22Rv1 (cell line): ENCODE results near the gene NOTCH1.

Experiments
- H3K27ac ChIP-seq: fragments of 450-650 bp; 2 replicates; pipeline ENCODE4 v1.5.1; 2017
- ZFX ChIP-seq: fragments of 450-650 bp; IDR thresholded peaks from 2 replicates; pipeline ENCODE4 v1.6.1; 2017; ENCODE audit warnings: antibody characterized with exemption, borderline replicate concordance
- TF ChIP-seq, protein P1 (sequence below): fragments of 450-650 bp; IDR thresholded peaks from 2 replicates; pipeline ENCODE4 v1.5.1; 2017; ENCODE audit warnings: mild to moderate bottlenecking

Gene NOTCH1

DNA sequence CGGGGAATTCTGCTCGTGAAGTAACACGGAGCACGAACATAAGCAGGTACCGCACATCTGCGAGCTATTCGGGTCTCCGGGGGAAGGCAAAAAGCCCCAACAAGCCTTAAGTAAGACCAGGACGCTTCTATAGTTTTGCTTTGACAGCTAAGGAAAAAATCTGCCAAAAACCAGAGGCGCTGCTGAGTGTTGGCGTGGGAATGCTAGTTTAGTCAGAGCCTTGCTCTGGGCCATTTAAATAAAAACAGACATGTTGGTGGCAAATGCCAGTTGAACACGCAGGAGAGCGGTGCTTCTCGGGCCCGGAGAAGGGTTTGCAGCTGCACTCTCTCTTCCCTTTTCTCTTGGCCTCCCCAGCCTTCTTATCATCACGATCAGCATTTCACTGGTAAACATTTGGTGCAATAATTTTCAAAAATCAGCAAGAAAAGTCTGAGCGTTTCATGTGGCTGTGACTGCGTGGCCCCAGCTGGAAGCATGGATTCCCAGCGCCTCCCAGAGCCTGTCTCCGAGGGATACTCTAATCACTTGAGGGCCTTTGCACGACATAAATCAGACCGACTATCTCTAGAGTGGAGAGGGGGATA lies 6.4 kb upstream of the NOTCH1 start:
- no peak overlapping the region for H3K27ac ChIP-seq
- TF ChIP-seq, protein P1, sequence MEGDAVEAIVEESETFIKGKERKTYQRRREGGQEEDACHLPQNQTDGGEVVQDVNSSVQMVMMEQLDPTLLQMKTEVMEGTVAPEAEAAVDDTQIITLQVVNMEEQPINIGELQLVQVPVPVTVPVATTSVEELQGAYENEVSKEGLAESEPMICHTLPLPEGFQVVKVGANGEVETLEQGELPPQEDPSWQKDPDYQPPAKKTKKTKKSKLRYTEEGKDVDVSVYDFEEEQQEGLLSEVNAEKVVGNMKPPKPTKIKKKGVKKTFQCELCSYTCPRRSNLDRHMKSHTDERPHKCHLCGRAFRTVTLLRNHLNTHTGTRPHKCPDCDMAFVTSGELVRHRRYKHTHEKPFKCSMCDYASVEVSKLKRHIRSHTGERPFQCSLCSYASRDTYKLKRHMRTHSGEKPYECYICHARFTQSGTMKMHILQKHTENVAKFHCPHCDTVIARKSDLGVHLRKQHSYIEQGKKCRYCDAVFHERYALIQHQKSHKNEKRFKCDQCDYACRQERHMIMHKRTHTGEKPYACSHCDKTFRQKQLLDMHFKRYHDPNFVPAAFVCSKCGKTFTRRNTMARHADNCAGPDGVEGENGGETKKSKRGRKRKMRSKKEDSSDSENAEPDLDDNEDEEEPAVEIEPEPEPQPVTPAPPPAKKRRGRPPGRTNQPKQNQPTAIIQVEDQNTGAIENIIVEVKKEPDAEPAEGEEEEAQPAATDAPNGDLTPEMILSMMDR = no peak
- TF ChIP-seq ZFX = no peak

DNA sequence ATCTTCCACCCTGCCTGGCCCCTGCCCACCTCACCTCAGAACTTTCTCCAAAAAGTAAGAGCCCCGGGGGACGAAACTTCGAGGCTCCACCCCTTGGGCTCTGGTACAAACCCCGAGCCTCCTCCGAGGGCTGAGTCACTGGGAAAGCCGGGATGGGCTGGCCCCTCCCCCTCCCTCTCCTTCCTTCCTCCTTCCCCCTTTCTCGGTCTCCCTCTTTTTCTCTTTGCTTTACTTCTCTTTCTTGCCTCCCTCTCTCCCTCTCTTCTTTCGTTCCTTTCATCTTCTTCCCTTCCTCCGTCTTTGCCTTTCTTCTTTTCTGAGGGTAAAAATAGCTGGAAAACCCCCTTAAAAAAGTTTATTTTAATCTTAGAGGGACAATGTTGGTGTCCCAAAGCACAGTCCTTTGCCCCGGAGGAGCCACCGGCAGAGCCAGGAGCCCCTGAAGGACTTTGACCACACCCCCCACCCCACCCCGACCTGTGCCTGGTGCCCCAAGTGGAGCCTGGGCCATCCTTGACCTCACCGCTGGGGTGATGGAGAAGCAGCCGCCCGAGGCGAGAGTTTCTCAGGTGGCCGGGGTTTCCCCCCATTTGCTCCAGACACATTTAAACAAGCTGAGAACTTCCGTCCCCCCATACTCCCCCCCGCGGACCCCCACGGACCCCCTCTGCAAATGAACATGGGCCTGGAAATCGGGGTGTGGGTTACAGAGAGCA lies 5.7 kb upstream of the NOTCH1 start:
- no peak for TF ChIP-seq ZFX
- TF ChIP-seq, protein P1 = no peak
- H3K27ac ChIP-seq = no peak overlapping the region

DNA sequence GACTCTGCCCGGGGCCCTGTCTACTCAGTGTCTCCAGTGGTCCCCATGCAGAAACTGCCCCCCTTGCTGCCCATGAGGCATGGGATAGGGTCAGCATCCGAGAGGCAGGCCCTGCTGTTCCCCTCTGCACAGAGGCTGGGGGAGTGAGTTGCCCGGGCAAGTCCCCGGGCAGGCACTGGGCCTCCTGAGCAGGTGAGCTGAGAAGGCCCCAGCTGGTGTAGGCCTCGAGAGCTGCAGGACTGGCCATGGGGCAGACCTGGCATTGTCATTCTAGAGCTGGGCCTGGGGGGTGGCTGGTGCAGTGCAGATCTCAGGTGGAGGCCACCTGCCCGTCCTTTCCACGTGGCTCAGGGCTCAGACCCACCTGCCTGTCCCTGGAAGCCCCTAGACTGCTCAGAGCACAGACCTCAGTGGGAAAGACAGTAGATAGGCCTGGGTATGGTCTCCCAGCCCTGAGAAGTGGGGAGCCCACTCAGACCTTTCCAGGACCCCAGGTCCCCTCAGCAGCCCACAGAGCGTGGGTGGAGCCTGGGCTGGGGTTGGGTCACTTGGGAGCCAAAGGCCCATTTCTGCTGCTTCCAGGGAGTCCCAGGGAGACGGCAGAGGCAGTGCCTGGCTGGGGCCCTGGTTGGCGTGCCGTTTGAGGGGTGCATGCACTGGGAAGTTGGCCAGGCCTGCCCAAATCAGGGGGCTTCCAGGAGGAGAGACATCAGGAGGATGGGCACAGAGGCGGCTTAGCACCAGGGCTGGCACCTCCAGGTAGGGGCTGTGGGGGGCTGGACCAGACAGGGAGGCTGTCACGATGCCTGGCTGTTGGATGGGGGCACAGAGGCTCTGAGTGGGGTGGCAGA lies 4.8 kb upstream of the NOTCH1 start:
- H3K27ac ChIP-seq = peak overlapping the region; percentile 30
- no peak for TF ChIP-seq ZFX
- TF ChIP-seq, protein P1 = no peak

DNA sequence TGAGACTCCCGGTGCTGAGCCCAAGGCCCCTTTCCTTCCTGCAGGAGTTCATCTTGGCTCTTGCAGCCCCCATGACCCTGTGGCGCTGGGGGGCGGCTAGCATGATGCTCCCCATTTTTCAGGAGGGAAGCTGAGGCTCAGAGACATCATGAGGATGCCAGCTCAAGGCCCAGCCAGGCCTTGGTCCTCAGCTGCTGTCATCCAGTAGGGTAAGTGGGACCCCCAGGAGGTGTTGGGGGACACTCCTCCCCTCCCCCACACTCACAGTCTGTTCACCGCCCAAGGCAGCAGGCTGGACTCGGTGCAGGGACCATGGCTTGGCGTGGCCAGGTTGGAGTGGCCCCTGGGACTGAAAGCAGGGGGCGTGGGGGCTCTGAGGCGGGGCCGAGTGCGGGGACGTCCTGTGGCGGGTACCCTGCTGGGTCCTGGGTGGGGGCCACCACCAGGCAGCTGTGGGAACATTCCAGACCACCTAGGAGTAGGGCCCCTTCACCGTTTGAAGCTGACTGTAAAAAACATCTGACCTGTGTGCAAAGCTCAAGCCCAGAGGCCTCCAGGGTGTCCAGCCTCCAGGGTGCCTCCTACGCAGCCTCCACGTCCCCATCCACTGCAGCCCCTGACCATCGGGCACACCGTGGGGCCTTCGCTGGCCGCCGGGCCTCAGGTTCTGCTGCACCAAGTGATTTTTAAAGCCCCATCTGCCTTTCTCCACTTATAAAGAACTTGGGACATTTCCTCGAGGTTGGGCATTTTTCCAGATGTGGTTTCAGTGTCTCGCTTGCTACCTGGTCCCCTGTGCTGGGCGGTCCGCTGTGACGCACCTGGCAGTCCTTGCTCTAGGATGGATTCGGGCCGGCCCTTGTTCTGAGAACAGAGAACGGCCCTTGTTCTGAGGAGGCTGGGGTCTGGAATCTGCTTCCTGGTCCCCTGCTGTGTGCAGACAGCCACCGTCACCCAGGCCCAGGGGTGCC lies 3.4 kb upstream of the NOTCH1 start:
- H3K27ac ChIP-seq = peak overlapping the region; percentile 30; the same call in 1 of the 2 replicates

DNA sequence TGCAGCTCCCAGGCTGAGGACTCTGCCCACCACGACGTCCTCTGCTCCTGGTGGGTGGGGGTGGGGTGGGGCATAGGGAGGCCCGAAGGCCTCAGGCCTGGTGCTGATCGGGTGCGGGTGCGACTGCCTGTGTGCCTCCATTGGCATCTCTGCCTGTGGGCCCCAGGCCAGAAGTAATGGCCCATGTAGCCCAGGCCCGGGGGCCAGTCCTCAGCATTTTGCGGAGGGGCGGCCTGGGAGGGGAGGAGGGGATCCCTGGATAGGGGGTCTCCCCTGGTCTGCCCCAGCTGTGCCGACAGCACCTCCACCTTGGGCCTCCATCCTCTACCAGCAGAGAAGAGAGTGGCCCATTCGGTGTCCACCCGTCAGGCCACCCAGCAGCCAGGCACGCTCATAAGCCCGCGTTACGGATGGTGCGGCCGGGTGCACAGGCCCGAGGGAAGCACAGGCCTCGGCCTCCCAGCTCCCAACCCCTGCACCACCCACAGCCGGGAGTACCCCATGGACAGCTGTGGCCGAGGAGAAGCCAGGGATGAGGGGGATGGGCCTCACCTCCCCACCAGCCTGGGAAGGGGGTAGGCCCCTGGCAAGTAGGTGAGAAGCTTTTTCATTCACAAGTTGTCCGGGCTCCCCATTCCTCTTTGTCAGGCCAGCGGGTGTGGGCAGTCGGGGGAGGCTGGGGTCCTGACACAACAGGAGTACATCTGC lies 1.8 kb upstream of the NOTCH1 start:
- H3K27ac ChIP-seq = peak overlapping the region; percentile 100
- TF ChIP-seq, protein P1 = no peak
- TF ChIP-seq ZFX = no peak

More for the DNA sequence above, 3.4 kb upstream of the NOTCH1 start:
- TF ChIP-seq, protein P1 = no peak
- TF ChIP-seq ZFX = no peak

DNA sequence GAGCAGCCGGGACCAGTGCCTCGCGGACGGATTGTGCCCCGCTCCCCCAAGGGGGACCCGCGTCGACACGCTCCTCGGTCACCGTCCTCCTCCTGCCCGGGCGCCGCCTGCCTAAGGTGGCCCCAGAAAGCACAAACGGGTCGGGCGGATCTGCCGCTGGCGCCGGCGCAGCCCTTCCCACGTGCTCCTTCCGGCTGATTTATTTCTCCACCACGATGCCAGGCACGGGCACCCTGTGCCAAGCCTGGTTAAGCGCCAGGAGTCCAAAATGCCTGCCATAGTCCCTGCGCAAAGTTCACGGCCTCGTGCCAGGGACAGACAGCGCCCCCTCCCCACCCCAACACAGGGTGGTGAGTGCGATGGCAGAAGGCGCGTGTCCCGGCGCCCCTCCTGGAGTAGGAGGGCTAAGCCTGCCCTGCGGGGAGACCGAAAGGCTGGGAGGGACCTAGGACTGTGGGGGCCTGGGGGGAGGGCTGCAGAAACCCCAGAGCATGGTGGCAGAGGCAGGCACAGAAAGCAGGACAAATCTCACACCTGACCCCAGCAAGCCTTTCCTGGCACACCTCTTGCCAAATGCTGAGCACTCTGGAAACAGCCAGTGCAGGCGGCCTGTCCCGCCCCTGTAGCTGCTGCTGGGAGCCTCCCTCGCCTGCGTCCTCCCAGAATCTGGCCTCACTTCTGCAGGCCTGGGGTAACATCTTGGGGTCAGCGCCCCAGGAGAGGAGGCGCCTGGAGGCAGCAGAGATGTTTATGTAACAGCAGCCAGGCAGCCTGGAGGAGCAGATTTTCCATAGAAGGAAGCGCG lies 1.1 kb upstream of the NOTCH1 start:
- H3K27ac ChIP-seq = peak overlapping the region; percentile 100
- TF ChIP-seq ZFX = no peak
- TF ChIP-seq, protein P1 = no peak
